Ammon's horn (tissue), 1 donor: Measurements from ENCODE around the gene CST1.
"Not testable (repeated sequence)": the region's sequence is repeated elsewhere in the genome, so short reads cannot be mapped to it uniquely, and the experiment has no call there.

Source experiments
- DNase-seq: peaks from one replicate; pipeline ENCODE4 v3.0.0-alpha.2; 2016; ENCODE audit warnings: low spot score

The CST1 gene

DNA sequence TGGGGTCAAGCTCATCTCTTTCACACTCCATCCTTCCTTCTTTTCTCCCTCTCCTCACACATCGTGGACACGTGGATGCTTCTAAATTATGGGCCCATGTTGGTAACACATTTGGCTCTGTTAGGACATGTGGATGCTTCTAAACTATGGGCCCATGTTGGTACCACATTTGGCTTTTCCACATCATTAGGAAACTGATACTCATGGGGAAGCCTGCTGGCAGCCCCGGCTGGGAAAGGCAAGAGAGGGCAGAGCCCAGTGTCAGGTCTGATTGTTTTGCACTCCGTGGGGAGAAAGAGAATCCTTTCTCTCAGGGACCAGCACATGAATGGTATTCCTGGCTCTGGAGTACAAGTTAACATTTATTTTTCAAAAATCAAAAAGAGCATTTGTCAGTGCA, 4.0 kb upstream of the CST1 start:
- no peak for DNase-seq

DNA sequence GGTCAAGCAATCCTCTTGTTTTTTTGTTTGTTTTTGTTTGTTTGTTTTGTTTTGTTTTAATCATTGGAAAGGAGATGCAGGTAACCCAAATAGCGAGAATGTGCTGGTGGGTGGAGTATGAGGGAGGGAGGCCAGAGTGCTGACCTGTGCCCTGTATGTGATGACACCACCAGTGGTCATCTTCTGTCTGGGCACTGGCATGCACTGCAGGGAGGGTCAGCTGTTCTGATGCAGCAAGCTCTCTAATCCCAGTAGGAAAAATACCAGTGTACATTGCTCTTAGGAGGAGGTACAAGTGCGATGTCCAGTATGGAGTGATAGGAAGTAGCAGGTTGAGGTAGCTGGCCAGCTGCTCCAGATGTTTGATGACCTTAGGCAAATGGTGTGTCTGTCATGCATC, 2.9 kb upstream of the CST1 start:
- DNase-seq: no peak

DNA sequence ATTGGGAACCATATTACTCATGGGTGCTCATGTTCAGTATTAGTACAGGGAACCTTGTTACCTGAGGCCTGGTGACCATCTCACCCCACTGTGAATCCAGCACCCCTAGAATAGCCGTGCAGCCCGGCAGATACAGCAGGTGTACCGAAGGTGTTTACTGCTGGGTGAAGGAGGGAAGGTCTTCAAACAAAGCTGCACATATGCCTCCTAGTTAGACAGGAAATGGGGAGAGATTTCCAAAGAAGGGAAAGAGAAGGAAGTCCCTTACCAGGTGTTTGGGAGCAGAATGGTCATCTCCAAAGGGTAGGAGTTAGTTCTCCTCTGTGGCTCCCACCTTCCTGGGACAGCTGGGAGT, 2.4 kb upstream of the CST1 start:
- no peak for DNase-seq

DNA sequence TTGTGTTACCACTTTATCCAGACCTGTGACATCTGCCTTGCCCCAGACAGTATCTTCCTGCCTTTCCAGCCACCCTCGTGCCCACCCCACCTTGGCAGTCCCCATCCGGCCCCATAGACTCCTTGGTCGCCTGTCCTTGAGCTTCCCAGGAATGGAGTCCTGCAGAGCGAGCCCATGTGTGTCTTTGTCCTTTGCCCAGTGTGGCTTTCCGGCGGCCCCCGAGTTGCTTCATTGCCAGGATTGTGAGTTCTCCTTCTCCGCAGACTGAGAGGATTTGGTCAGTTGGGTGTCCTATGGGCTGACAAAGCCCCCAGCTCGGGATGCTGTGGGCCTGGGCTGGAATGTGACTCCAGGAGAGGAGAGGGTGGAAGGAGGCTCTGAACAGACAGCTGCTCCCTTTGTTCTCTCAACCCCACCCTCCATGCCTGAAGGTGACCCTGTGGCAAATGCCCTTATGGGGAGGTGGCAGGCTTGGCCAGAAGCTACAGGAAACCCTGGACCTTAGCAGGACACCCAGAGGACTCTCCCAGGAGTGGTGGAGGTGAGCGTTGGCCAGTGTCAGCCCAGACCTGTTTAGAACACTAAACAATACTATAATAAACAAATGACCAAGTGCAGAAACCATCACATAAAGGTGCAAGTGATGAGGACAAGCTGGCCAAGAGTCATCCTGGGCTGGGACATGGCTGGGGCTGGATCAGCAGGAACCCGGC, 1.9 kb upstream of the CST1 start:
- no peak for DNase-seq

DNA sequence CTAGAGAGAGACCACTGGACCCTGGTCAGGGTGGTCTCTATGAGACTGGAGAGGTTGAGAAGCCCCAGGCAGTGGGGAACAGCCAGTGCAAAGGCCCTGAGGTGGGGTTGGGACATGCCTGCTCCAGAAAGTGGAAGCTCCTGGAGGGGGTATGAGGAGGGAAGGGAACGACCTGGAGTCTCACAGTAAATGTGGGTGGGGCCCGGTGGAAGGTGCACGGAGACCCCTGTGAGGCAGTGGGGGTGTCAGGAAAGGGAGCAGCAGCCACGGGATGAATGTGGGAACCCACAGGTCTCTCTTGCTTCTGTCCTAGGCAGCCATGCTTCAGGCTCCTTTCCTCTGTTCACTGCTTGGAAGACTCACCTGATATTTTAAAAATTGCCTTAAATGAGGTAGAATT, 1.3 kb upstream of the CST1 start:
- DNase-seq: no peak

DNA sequence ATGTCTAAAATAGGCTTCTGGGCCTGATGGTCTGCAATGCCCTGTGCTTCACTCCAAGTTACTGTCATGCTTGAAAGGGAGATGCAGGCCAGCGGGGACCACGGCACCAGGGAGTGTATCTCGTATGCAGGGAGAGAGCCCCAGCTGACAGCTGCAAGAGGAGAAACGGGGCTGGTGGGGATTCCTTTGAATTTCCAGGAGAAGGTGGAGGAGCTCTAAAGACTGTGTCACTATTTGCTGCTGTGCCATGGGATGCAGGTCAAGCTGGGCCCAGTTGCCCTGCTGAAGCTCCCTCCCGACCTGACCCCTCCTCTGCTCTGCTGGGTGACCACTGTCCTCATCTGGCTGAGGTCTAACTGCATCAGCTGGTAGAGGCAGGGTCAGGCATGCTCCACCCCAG, 989 bp downstream of the CST1 start:
- no peak for DNase-seq

DNA sequence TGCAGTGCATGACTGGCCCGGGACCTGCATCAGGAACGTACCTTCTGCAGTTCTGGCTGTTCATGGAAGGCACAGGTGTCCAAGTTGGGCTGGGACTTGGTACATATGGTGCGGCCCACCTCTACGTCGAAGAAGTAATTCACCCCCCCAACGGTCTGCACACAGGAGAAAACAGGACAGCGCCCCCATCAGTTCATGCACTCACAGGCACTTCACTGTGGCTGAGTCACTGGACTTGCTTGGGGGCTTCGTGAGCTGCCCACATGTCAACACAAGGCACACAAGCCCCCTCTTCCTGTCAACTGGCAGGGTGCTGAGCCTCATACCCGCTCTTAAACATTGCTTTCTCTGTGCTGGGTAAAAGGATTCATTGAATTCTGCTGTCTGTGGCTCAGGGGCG, 1.8 kb downstream of the CST1 start:
- not testable (repeated sequence) for DNase-seq

DNA sequence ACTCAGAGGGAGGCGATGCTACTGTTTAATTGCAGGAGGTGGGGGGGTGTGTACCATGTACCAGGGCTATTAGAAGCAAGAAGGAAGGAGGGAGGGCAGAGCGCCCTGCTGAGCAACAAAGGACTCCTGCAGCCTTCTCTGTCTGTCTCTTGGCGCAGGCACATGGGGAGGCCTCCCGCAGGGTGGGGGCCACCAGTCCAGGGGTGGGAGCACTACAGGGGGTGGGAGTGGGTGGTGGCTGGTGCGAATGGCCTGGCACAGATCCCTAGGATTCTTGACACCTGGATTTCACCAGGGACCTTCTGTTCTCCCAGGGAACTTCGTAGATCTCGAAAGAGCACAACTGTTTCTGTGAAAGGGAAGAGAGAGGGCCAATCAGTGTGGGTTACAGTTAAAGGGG, 3.2 kb downstream of the CST1 start:
- DNase-seq: not testable (repeated sequence)

DNA sequence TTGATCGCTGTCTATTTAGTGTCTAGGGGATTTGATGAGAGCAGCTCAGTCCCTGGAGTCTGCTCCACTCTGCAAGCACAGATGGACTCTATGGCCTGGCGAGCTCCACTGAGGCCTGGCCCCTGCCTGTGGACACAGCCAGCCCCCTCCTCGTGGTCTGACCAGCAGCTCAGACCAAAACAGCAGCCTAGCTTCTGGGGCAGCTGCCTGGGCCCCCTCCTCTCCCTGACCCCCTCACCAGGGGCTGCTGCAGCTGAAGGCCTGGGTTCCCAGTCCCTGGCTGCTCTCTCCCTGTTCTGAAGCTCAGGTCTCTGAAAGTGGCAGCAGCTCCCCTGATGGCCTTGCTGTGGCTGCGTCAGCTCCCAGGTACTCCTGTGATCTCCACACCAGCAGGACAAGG, 3.6 kb downstream of the CST1 start:
- DNase-seq: not testable (repeated sequence)

DNA sequence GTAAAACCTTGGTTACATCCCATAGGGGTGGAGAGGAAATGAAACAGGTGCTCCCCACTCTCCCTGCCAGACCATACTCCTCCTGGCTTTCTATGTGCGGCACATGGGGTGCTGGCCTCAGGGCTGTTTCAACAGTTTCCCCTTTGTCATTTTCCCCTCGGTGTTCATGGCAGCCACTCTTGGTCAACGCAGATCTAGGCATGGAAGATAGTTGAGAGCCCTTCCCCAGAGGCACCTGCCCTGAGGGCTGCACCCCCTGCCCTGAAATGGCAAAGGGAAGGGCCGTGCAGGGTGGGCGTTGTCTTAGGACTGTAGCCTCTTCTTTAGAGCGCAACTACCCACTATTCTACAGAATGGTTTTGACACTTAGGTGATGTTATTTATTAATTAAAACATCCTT, 4.4 kb downstream of the CST1 start:
- no peak for DNase-seq

DNA sequence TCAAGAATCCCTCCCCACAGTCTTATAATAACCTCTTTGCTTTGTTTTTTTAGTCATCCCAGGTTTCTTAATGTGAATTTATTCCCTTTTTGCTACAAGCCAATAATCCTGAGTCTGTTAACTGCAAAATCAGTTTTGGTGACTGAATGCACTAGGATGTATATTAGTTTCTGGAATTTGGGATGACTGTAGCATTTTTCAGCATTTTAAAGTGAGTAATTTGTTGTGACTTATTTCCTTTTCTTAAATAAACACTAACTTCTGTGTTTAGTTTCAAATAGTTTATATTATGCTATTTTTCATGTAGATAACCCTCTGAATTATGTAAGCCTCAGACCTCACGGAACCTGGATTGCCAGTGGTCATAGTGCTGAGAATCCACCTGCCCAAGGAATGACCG, 5.5 kb downstream of the CST1 start:
- no peak for DNase-seq

DNA sequence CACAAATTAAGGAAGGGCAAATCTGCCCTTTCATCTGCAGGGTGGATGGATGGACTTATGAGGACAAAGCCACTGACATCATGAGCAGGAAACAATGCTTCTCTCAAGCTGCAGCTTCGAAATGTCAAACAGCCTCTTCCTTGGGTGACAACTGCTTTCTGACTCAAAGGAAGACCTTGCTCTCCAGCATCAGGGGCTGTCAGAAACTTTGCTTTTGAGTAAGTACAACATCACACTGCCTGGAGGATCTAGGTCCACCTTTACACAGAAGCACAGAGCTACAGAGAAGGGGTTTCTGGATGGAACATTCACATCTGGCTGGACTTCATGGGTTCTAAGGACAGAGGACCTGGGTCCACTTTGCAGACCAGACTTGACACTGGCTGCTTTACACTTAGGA, 5.9 kb downstream of the CST1 start:
- no peak for DNase-seq

DNA sequence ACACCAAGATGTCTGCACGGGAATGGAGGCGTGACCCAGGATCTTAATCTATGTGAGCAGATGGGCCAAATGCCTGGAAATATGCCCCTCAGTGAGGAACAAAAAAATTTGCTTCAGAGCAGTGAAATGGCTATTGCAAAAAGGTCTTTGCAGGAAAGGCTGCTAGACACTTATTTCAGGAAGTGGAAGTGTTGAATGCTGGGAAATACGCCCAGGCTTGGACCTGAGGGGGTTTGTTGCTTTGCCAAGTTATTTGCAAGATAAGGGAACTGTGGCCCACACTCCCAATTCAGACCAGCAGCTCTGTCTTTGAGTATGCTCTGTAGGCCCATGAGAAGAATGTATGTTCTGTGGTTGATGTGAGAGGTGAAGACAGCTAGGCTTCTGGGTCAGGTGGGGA, 15.3 kb downstream of the CST1 start:
- DNase-seq: not testable (repeated sequence)

DNA sequence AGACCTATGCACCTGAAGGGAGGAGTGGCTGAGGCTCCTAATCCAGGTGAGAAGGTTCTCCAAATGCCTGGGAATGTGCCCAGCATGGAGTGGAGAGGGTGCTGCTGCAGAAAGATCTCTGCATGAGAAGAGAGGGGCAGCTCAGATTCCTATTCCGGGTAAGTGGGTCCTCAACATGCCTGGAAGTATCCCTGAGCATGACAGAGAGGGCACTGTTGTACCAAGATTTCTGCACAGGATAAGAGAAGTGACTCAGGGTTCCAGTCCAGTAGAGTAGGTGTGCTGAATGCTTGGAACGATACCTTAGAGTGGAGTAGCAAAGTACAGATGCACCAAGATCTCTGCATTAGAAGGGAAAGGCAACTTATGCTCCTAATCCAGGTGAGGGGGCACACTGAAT, 15.8 kb downstream of the CST1 start:
- not testable (repeated sequence) for DNase-seq

DNA sequence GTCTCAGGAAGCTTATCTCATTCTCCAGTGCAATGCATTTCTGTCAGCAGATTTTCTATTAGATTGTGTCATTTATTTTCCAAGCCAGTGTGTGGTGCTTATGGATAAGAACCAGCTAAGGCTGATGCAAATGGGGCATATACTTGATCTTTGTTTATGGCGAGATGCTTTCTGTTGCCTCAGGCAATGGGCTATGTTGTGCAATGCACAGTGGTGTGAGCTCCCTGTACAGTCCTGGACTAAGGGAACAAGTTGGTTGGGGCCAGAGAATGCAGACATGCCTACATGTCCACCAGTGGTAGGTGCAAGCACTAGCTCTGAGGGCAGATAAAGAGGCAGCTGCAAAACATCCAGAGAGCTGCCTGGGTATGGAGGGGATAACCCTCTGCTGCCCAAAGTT, 16.3 kb downstream of the CST1 start:
- not testable (repeated sequence) for DNase-seq

DNA sequence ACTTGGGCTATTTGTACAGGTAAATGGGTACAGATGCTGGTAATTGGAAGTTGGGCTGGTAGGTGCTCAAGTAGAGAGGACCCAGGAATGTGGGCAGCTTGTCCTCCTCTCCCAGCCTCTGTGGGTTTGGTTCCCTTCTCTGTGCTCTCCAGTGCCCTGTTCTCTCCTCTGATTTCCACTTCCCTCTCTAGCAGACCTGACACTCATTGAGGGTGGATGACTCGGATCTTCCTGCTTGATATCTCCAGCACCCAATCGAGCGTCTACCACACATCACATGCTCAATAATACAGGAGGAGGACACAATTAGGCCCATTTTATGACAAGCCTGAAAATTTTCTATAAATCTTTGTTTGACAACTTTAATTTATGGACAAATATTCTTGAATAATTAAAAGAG, 23.7 kb downstream of the CST1 start:
- no peak for DNase-seq

DNA sequence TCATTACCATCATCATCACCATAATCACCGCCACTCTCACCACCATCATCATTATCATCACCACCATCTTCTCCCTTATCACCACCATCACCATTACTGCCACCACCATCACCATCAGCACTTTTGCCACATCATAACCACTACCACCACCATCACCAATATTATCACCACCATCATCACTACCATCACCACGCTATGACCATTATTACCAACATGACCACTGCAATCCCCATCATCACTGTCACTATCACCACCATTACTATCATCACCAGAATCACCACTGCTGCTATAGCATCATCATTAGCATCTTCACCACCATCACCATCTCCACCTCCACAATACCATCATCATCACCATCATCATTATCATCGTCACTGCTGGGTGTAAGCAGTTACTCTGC, 25.6 kb downstream of the CST1 start:
- no peak for DNase-seq

DNA sequence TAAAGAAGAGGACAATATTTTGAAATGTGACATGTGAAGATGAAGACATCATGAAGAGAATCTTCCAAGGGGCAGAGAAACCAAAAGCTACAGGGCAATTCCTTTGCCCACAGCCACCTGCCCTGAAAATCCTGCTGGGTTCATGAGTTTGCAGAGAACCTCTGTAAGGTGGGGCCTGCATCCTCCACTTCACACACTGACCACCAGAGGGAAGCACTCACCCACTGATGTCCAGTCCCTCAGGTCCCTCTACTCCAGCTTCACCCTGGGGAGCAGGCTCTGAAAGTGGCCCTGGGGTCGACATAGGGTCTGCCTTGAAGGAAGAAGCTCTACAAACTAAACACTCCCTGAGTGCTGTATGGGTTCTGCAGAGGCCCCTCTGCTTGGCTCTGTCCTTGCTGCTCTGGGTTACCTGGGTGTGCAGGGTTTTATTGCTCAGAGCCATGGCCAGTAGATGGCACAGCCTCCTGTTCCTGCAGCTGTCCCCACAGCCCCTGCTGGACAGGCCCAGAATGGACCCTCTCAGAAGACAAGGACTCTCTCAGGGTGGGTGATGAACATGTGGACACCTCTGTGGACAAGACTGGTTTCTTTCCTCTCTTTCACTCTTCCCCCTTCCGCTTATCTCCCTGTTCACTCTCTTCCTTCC, 27.0 kb downstream of the CST1 start:
- not testable (repeated sequence) for DNase-seq

DNA sequence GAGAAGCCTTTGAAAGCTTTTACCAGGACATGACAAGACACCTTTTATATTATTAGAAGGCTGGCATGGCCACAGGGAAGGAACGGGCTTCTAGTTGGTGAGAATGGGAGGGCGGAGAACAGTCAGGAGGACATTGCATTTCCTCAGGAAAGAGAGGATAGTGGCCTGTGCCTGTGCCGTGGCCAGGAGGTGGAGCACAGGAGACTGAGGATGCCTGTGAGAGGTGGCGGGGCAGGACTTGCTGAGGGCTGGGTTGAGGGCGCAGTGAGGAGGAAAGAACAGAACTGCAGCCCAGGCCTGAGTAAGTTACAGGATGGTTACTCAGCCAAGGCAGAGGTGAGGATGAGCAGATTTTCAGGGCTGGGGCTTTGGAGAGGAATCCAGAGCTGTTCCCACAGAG, 27.9 kb downstream of the CST1 start:
- not testable (repeated sequence) for DNase-seq

DNA sequence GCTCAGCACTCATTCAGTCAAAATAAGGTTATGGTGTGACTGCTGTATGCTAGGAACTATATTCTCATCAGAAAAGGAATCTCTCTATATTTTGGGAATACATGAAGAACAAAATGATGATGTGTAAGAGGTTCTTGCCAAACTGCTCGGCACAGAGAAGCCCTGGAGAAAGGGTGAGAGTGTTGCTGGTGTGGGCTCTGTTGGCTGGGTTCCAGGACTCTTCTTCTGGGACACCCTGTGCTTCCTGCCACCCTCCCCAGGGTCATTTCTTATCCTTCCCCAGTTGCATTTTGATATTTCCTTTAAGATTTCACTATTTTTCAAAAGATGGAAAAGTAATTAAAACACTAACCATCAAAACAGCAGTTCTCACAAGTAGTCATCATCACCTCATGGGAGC, 28.8 kb downstream of the CST1 start:
- no peak for DNase-seq

DNA sequence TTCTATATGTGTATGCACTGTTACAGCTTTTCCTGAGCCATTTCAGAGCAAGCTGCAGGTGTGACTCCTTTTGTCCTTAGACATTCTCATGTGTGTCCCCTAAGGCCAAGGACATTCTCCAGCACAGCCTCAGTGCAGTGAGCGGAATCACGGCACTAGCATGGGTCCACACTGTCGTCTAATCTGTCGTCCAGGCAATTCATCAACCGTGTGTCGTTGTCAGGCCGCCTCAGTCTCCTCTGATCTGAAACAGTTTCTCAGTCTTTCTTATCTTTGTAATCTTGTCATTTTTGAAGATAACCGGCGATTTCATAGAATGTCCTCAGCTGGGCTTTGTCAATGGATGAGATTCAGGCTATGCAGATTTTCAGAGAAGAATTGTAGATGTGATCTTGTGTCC, 31.4 kb downstream of the CST1 start:
- DNase-seq: not testable (repeated sequence)

DNA sequence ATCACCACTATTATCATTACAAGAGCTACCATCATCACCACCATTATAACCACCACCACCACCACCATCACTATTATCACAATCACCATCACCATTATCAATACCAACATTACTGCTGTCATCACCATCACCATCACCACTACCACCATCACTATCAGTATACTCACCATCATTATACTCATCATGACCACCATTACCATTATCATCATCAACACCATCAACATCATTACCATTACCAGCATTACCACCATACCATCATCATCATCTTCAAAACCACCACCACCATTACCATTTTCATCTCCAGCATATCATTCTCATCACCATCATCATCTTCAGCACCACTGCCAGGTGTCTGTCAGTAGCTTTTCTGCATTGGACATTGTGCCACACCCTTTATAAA, 39.0 kb downstream of the CST1 start:
- not testable (repeated sequence) for DNase-seq

DNA sequence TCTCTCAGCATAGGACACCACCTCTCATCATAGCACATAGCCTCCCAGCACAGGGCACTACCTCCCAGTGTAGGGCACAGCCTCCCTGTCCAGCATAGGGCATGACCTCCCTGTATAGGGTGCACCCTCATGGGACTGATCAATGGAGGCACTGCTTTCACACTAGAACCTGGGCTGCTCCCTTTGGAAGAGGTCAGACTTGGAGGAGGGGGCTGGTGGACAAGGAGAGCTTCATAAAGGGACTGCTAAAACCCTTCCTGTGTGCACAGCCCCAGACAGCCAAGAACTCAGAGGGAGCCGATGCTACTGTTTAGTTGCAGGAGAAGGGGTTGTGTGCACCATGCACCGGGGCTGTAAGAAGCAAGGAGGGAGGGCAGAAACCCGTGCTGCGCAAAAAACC, 40.0 kb downstream of the CST1 start:
- no peak for DNase-seq

DNA sequence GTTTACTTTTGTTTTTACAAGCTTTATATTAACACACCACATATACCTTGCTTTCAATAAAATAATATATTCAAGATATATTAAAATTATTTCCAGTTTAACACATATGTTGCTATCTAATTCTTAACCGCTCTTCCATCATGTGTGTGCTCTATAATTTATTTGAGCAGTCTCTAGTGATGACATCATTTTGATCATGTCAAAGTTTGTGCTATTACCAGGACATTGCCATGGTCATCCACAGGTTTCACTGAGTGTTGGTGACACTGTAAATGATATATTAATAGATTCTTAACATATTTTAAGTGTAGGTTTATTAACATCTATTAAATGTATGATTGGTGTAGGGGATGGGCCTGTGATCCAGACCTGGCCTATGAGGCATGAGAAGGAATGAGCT, 44.8 kb downstream of the CST1 start:
- no peak for DNase-seq
